ENCODE results near the gene SLC44A3.
"Not testable (repeated sequence)": the region's sequence is repeated elsewhere in the genome, so short reads cannot be mapped to it uniquely, and the experiment has no call there.

- not testable (repeated sequence) for TF ChIP-seq CTCF, POLR2A, EP300, POLR2AphosphoS5 (IDR thresholded peaks at IDR 0.05)
These were observed 20.2 kb downstream of the SLC44A3 start for GRCh38 chr1:94840381-94840780.

All from upper lobe of left lung (tissue), 4 donors.